Stimulated activated CD8-positive, alpha-beta memory T cell treated with anti-CD3 and anti-CD28 coated beads, Interleukin-15, amount 100 ng/mL, for 48 hours (primary cell): ENCODE measurements around the gene BYSL.

Source experiments
- DNase-seq, 2 donors: peaks; one replicate each; pipeline ENCODE4 v3.0.0-alpha.2; 2020; ENCODE audit warnings: low read depth in 2 of 2

The BYSL gene, protein sequence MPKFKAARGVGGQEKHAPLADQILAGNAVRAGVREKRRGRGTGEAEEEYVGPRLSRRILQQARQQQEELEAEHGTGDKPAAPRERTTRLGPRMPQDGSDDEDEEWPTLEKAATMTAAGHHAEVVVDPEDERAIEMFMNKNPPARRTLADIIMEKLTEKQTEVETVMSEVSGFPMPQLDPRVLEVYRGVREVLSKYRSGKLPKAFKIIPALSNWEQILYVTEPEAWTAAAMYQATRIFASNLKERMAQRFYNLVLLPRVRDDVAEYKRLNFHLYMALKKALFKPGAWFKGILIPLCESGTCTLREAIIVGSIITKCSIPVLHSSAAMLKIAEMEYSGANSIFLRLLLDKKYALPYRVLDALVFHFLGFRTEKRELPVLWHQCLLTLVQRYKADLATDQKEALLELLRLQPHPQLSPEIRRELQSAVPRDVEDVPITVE

DNA sequence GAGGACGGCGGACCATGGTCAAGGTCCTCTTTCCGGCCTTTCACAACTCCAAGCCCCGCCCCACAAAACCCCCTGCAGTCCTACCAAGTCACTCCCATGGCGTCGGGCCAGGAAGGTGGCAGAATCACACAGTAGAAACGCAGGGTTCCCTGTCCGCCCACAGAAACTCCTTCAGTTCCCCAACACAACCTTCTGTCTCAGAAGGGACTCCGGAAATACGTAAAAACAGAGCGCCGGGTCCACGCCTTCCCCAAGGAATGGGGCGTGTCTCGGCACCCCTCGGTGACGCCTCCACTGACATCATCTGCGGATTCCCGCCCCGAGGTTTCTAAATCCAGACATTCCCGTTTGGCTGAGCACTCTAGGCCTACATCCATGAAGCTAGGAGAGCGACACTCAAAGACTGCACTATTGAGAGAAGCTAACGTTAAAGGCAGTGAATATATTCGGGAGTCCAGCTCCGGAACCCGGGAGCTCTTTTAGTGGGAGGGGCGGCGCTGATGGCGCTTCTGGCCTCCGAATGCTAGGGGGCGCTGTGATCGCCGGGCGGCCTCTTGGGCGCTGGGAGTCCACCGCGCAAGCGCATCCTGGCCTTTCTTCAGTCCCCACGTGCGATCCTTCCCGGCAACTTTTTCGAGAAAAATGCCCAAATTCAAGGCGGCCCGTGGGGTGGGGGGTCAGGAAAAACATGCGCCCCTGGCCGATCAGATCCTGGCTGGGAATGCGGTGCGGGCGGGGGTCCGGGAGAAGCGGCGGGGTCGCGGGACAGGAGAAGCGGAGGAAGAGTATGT, at the start of gene BYSL, which contains the start of gene MED20:
Gene BYSL (plus strand): TSS at position 579 of the 791 bp plus-strand sequence. CDS start 64 bp downstream, at position 643.
Gene MED20 (minus strand): TSS at position 219 of the 791 bp plus-strand sequence. CDS start 121 bp downstream, at position 98.
- peak; percentile 85 for DNase-seq

DNA sequence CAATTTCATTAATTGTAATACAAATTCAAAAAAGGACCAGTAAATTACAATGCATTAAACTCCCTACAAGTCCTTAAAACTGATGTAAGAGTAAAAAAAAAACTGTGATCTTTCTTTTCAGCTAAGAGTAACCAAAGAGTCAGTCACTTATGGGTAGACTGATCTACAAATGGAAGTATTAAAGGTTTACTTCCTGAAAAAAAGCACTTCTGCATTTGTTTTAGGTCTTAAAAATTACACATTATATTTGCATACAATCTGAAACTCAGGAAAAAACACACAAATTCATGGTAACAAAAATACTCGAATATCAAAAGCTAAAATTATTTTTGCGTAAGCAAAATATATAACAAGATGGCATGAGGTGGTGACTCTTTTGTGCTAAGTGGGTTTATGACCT, 49.6 kb upstream of the BYSL start:
- DNase-seq, result no peak

DNA sequence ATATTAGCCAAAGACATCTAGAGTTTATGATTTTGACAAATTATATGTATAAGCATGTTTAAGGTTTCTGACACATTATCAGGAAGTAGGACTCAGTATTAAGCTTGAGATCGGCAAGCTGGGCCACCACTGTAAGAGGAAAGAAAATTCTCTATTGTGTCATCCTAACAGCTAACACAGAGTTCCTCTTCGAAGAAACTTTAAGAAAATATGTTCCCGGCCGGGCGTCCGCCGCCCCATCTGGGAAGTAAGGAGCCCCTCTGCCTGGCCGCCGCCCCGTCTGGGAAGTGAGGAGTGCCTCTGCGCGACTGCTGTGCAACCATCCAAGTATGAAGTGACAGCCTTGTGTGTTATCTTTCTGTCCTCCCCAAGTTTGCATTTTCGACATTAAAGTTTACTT, 49.2 kb upstream of the BYSL start:
- no peak for DNase-seq

DNA sequence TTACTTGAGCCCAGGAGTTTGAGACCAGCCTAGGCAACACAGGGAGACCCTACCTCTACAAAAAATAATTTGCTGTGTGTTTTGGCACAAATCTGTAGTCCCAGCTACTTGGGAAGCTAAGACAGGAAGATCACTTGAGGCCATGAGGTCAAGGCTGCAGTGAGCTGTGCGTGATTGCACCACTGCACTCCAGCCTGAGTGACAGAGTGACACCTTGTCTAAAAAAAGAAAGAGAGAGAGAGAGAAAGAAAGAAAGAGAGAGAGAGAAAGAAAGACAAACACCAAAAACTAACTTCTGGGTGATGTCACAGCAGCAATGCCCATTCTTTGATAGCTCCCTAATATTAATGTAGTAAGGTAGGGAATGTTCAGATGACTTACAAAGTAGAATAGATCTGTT, 46.6 kb upstream of the BYSL start:
- no peak for DNase-seq

DNA sequence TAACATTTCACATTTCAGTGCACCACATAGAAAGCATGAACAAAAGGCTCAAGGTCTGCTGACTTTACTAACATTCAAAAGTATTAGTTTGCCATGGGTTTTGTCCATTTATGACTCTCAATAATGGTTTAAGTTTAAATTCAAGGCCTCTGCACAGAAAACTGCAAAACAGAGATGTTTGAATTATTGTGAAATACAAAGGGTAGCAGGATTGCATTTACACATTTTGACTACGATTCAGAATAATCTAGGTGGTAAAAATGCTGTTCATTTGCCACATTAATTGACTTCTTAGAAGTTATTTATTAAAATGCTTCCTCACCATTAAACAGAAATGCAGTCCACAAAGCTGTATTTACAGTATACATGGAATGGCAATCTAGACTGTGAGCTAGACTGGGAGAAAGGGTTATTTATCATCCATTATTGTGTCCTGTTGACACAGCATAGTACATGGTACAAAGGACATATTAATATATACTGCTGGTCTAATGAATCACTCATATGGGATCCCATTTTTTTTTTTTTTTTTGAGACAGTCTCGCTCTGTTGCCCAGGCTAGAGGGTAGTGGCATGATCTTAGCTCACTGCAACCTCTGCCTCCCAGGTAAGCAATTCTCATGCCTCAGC, 44.1 kb upstream of the BYSL start:
- DNase-seq, result no peak

DNA sequence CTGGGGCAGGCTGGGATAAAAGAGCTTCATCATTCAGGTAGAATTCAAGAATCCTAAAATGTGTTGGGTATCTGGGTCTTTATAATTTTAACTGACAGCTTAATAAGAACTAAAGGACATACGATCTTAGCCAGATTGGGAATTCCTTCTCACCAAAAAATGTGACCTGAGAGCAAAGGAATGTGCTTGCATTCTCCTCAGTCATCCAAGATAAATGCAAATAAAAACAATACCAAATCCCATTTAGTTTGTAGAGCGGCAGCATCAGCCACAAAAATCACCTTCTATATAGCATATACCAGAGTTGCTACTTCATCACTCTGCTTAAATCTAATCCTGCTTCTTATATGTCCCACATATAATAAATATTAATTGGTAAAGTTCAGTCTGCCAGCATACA, 43.1 kb upstream of the BYSL start:
- DNase-seq, result no peak

DNA sequence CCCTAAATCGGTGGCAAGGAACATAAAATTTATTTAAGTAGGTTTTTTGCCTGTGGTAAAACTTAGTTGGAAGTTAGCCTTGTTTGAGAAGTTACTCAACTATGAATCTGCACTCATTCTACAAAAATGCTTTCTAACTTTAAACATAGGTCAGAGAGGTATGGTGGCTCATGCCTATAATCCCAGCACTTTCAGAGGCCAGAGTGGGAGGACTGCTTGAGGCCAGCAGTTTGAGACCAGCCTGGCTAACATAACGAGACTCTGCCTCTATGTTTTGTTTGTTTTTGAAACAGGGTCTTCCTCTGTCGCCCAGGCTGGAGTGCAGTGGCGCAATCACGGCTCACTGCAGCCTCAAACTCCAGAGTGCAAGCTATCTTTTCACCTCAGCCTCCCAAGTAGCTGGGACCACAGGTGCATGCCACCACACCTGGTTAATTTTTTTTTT, 42.3 kb upstream of the BYSL start:
- DNase-seq, result no peak

DNA sequence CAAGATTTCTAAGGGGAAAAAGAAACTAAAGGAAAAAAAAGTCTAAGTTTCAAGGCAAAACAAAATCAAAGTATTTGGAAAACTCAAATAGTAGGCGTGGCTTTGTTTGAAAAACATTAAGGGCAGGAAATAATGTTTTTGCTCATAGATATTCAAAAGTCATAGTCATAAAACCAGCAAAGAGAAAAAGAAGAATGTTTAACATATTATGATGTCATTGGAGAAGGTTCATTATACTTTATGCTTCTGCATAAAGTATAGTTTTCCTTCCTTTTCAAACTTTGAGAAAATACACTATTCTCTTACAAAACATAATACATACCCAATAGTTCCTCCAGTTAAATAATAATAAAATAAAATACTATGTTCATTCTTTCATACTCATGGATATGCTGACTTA, 39.8 kb upstream of the BYSL start:
- no peak for DNase-seq

DNA sequence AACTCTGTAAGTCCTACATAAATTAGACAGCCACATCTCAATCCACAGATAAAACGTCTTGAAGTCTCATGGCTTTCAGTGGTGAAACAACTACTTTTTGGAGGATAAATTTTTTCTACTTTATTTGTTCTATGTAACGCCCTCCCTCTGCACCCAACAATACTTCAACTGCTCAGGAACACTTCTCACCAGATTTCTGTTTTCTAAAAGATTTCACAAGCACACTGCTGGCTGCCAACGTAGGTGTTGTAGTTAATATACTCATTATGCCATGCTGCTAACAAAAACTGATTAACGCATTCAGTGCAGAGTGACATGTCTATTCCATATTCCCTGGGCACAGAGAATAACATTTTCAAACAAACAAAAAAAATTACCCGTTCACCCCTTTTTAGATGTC, 36.3 kb upstream of the BYSL start:
- DNase-seq, result no peak

DNA sequence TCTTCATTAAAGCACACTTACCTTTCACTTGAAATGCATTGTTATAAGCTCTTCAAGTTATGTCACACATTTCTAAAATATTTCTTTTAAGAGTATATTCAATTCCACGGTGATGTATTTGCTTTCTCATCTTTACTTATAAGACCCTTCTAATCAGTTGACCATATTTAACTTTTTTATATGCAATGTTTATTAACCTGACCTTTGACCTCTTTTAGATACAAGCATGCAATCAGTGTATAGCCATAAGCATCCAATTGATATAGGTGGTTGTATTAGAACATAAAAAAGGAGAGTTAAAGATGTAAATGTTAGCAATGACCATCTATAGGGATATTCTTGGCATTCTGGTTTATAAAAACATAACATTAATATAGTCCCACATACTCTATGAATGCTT, 35.4 kb upstream of the BYSL start:
- DNase-seq, result no peak

DNA sequence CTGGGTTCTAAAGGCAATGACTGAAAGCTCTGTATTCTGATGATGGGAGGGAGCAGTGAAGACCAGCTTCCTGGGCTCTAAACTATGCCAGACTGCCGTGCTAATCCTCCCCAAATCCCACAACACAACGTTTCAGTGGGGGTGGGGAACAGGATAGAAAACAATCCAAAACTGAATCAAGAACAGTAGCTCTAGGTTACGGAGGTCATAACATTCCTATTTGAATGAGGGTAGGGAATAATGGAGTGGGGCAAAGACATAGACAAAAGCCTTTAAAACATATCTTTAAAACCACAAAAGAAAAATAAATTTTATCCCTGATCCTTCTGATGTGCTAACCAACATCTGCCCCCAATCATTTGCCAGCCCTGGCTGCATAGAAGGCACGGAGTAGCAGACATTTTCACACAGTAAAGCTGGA, 34.0 kb upstream of the BYSL start:
- no peak for DNase-seq

DNA sequence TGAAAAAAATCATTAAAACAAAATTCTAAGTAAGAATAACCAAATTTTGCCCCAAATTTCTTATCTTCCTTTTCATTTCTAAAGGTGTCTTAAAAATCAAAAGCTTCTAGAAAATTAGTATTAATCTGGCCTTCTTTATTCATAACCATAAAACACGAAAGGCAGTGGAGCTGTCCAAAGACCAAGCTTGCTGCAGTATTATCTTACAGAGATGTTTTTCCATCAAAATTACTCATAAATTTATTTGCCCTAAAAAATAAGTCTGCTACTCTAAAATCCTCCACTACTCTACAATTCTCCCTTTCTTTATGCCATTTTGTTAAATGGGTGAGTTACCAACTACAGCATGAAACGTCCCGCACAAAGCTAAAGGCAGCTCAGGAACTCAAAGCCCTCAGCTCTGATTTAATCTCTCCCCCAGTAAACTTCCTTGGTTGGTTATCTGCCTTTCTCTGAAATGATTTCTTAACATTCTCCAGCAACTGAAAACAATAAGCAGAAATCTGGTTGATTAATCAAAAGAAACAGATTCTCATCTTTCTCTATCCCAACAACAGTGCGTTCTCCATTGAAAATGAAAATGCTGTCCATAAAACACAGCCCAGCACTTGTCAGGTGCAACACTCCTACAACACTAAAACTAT, 28.3 kb upstream of the BYSL start:
- no peak for DNase-seq

DNA sequence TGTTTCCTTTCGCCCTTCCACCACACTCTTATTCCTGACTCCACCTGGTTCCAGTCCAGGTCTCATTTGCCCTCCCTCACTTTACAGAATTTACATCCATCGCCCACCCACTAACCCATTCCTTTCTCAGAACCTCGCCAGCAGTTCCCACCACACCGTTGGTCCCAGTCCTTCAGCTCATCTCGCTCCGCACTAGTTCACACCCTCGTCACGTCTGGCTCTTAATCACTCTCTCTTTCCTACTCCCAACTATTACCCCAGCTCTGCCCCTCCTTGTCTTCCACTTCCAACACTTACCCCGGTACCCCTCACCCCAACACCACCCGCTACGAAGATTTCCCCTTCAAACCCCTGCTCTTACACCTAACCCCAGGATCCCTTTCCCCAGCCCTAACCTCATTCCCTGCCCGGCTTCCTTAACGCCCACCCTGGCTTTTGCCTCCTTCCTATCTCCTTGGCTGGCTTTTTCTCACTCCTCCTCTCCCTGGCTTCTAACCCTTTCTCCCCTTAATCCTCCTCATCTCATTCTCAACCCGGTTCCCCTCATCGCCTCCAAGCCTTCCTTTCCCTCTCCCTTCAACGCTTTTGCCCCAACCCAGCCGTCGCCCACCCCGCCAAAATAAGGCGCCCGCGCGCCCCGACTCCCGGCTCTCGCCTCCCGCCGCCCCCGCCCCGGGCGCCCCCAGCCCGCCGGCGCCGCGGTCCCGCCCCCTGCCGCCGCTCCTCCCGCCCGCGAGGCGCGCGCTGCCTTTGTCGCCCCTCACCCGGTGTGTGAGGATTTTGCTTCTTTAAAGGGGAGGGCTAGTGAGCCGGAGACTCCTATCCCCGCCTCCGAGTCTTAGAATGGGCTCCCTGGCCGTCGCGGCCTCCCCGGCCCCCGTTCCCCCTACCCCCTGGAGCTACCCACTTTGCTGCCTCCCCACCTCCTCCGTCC, 26.7 kb upstream of the BYSL start:
- peak in 1 of 2 donors; percentile 4 for DNase-seq

DNA sequence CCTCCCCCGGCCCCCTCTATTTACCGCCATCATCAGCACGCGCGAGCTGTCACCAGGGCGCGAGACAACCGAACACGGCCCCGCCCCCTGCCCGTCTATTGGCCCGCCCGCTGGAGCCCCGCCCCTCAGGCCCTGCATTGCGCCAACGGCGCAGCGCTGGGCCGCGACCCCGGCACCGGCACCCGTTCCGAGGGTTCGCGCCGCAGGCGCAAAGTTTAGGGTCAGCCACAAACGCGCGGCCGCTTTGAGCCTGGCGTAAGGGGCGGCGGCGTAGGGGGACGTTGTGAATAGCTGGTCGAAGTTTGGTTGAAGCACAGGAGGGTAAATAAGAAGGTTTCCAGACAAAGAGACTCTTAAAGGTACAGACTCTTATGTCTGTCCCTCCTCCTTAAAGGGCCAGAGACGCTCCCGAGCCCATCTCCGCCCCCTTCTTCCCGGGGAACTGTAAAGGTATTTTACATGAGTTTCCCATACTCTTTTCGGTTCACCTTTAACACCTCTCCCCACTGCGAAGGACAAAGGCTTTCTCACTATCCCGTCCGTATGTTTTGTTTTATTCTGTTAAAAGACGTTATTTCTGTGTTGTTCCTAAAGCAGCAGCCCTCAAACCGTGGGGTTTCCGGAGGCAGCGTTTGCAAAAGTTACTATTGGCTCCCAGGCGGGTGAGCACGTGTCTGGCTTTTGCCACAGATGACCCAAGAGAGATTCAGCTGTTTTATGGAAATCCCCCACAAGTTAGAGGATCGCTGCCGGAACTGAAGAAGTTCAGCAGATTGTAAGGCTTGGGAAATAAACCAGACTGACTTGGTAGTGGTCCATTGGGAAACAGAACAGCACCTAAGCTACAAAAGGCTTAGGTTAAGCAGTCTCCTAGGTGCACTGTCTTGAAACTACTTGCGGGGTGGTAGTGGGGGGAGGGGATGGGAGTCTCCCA, 25.7 kb upstream of the BYSL start, which contains the start of gene USP49:
Gene USP49 (minus strand): TSS at position 76 of the 934 bp plus-strand sequence. CDS start 88,392 bp downstream, outside the sequence.
- peak; percentile 88 to 89 for DNase-seq

DNA sequence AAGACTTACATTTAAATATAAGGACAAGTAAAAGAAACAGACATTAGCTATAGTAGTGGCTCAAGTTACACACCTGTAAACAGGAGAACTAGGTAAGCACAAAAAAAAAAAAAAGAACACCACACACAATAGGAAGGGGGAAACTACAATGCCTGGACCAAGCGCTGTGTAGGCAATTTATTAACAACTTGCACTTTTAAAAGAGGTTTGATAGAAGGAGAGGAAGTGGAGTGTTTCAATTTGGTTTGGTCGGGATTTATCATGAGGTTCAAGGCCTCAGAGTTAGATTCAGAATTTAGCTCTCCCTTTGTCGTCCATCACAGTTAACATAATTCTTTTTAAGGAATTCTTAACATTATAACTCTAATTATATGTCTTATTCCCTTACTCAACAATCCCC, 25.0 kb upstream of the BYSL start:
- DNase-seq, result no peak

DNA sequence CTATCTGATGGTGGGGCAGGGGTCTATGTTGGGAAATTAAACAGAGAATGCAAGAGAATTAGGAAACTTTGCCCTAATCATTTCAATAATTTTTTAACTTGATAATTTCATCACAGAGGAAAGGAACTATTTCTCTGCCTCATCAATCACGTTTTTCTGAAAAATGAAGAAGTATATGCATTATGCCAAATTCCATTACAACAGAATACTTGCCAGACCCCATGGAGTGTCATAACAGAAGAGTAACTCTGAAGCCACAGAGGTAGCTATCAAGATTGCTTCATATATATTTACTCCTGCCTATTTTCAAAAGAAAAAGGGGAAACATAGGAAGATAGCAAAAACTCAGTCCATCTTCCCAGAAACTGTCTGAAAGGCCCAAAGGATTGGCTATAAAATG, 20.4 kb upstream of the BYSL start:
- no peak for DNase-seq

DNA sequence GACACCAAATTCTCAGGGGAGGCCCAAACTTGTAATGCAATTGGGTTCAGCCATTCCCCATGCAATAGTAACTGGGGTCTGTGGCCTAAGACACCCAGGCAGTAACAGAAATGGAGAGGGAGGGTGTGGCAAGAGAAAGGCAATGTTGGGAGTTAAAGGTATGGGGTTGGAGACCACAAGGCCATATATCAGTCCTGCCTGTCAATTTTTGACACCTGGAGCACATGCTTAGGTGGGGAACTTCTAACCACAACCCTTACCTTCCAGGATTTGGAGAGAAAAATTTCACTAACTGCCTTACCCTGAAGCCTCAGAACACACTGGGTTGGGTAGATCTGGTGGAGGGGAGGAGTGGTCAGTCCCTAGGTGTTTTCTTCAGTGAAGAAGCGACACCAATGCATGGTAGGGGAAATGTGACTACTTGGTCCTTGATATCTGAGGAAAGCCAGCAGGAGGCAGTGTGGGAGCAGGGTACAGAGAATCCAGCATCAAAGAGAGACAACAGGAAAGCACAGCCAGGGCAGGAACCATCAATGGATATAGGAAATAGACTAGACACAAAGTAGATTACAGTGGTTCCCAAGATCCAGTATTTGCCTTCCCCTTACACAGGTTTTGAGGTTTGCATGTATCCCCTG, 19.3 kb upstream of the BYSL start:
- peak in 1 of 2 donors; percentile 18 for DNase-seq

DNA sequence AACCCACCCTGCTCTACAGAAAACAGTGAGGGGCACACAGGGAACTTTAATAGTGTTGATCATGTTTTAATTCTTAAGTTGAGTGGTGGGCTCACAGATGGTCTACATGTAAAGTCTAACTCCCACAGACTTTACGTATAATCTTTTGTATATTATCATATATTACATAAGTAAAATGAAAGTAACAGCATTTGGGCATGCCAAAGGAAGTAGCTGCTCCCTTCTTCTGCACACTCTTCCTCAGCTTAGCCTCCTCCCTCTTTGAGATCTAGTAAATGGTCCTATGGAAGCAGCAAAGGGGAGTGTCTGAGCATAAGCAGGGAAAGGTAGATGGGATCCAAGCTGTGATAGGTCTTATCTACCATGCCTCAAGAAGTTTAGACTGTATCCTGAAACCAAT, 11.6 kb upstream of the BYSL start:
- DNase-seq, result no peak

DNA sequence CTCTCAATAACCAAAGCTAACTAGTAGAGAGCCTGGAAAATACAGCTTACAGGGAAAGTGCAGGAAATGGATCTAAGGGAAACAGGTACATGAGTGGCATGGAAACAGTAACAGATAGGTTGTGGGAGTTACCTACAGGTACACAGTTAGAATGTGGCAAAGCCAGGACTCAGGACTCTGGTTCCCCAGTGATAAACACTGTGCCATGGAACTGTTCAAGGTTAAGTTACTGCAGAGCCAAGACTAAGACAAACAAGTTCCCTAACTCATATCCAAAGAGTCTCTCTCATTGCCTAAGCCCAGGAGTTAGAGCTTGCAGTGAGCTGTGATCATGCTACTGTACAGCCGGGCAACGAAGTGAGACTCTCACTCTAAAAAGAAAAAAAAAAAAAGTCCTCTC, 7.0 kb upstream of the BYSL start:
- DNase-seq, result no peak
